Measurements from ENCODE around the gene TTLL8. TPM values are rescaled to one million over a fixed set of nuclear protein-coding genes. Genes with fewer than 3 reads are reported as not detected.

The TTLL8 gene
- total and polyA plus RNA-seq, 7 donors = not detected

DNA sequence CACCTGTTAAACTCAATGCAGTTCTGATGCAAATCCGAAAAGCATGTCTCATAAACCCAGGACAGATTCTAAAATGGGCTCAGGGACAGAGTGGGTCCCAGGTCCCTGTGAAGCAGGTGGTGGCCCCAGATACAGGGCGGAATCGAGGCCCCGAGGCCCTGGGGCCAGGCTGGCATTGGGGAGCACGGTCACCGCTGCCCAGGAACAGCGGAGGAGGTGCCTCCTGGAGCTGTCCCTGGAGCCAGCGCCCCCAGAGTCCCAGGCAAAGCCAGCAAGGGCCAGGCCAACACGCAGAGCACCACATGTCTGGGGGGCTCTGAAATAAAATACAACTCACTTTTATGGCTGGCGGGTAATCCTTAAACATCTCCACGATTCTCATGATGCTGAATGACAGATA is 10.0 kb upstream of the TTLL8 start:
- H3K27ac ChIP-seq = no peak overlapping the region
- no peaks in the 10 kb centered on the region for H3K4me1 ChIP-seq
- H3K9me3 ChIP-seq = no peaks in the 10 kb centered on the region
- peaks cover 0 to 32% (median 11%) of the 10 kb centered on the region in 3 donors for H3K27me3 ChIP-seq (ENCODE audit: insufficient read depth in 3 of 3, low read length in 2 of 3)
- no peak for TF ChIP-seq CTCF (IDR thresholded peaks at IDR 0.05)
- no peak for DNase-seq
- no peaks in the 10 kb centered on the region for H3K36me3 ChIP-seq (ENCODE audit: insufficient read depth in 1 of 2, low read depth in 1 of 2)
- H3K4me3 ChIP-seq = no peak overlapping the region
- ATAC-seq = no peak
- WGBS, 3 donors = 72 to 78% (median 77%) methylated on average over 11 of the region's 11 CpGs
- intact Hi-C loops (cut with DNase I) = no loop called here

GRCh38 chr22:50067244-50067643 is 9.1 kb upstream of the TTLL8 start:
- no peak for DNase-seq
- no peaks in the 10 kb centered on the region for H3K9me3 ChIP-seq
- H3K4me1 ChIP-seq = no peaks in the 10 kb centered on the region
- intact Hi-C loops (cut with DNase I) = no loop called here
- H3K4me3 ChIP-seq = no peak overlapping the region
- no peaks in the 10 kb centered on the region for H3K36me3 ChIP-seq (ENCODE audit: insufficient read depth in 1 of 2, low read depth in 1 of 2)
- WGBS, 3 donors = 62 to 65% (median 65%) methylated on average over 8 of the region's 8 CpGs
- no peak for ATAC-seq
- no peak overlapping the region for H3K27ac ChIP-seq
- peaks cover 0 to 27% (median 15%) of the 10 kb centered on the region in 3 donors for H3K27me3 ChIP-seq (ENCODE audit: insufficient read depth in 3 of 3, low read length in 2 of 3)
- no peak for TF ChIP-seq CTCF (IDR thresholded peaks at IDR 0.05)

DNA sequence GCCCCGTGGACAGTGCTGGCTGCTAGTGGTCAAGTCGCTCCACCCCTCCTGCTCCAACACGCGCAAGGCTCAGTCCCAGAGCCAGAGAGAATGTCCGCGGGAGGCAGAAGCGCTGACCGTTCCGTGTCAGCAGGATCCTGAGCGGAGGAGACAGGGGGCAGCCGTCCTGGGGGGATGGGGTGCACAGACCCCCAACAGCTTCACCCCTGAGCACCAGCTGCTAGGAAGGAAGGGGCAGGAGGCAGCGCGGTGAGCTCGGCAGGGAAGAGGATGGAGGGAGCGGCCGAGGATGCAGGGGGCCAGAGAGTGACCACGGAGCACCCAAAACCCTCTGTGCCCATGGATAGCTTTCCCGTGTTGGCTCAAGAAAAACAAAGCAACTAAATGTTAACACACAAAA is 6.4 kb upstream of the TTLL8 start:
- DNase-seq (no peak), ATAC-seq (no peak)
- H3K9me3 ChIP-seq = no peaks in the 10 kb centered on the region
- TF ChIP-seq CTCF (IDR thresholded peaks at IDR 0.05) = no peak
- H3K36me3 ChIP-seq (ENCODE audit: insufficient read depth in 1 of 2, low read depth in 1 of 2) = no peaks in the 10 kb centered on the region
- H3K27ac ChIP-seq = no peak overlapping the region
- H3K4me3 ChIP-seq = no peak overlapping the region
- H3K27me3 ChIP-seq (ENCODE audit: insufficient read depth in 3 of 3, low read length in 2 of 3) = peaks cover 0 to 39% (median 24%) of the 10 kb centered on the region in 3 donors
- WGBS, 3 donors = 52 to 54% (median 54%) methylated on average over 18 of the region's 18 CpGs
- intact Hi-C loops (cut with DNase I) = no loop called here
- no peaks in the 10 kb centered on the region for H3K4me1 ChIP-seq

- ATAC-seq (no peak), DNase-seq (no peak)
- intact Hi-C loops (cut with DNase I) = no loop called here
- TF ChIP-seq CTCF (IDR thresholded peaks at IDR 0.05) = no peak
- peaks cover 0 to 45% (median 27%) of the 10 kb centered on the region in 3 donors for H3K27me3 ChIP-seq (ENCODE audit: insufficient read depth in 3 of 3, low read length in 2 of 3)
- H3K9me3 ChIP-seq = no peaks in the 10 kb centered on the region
- no peak overlapping the region for H3K27ac ChIP-seq
- no peaks in the 10 kb centered on the region for H3K36me3 ChIP-seq (ENCODE audit: insufficient read depth in 1 of 2, low read depth in 1 of 2)
- H3K4me1 ChIP-seq = peaks cover under 1% of the 10 kb centered on the region
- WGBS, 3 donors = 71 to 81% (median 77%) methylated on average over 23 of the region's 23 CpGs
- no peak overlapping the region for H3K4me3 ChIP-seq
Observed at GRCh38 chr22:50063589-50064393, 5.7 kb upstream of the TTLL8 start.

Measured in psoas muscle (tissue), 8 donors.